Measurements from ENCODE around the gene TTC29.

- TF ChIP-seq, protein P1, sequence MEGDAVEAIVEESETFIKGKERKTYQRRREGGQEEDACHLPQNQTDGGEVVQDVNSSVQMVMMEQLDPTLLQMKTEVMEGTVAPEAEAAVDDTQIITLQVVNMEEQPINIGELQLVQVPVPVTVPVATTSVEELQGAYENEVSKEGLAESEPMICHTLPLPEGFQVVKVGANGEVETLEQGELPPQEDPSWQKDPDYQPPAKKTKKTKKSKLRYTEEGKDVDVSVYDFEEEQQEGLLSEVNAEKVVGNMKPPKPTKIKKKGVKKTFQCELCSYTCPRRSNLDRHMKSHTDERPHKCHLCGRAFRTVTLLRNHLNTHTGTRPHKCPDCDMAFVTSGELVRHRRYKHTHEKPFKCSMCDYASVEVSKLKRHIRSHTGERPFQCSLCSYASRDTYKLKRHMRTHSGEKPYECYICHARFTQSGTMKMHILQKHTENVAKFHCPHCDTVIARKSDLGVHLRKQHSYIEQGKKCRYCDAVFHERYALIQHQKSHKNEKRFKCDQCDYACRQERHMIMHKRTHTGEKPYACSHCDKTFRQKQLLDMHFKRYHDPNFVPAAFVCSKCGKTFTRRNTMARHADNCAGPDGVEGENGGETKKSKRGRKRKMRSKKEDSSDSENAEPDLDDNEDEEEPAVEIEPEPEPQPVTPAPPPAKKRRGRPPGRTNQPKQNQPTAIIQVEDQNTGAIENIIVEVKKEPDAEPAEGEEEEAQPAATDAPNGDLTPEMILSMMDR (IDR thresholded peaks at IDR 0.05; ENCODE audit: poor library complexity), result no peak
- no peak for TF ChIP-seq EZH2phosphoT487 (IDR thresholded peaks at IDR 0.05; ENCODE audit: low read depth, severe bottlenecking, unreplicated experiment)
- no peak for TF ChIP-seq EZH2 (IDR thresholded peaks at IDR 0.05; ENCODE audit: borderline replicate concordance)
Measured at GRCh38 chr4:146739182-146739581, 206.5 kb downstream of the TTC29 start.

Measured in hepatocyte (in vitro differentiated cells).